Ectodermal cell (in vitro differentiated cells): ENCODE measurements around the gene MCM5.
"Not testable (repeated sequence)": the region's sequence is repeated elsewhere in the genome, so short reads cannot be mapped to it uniquely, and the experiment has no call there.

ENCODE experiments used
- H3K27ac ChIP-seq: 2 replicates; pipeline ENCODE4 v1.7.0; 2013; ENCODE audit warnings: mild to moderate bottlenecking, low read depth, low read length; ENCODE audit not compliant: insufficient read depth, poor library complexity, severe bottlenecking
- H3K27me3 ChIP-seq: 2 replicates; pipeline ENCODE4 v1.7.0; 2013; ENCODE audit warnings: mild to moderate bottlenecking, low read length; ENCODE audit not compliant: insufficient read depth, control insufficient read depth, poor library complexity, severe bottlenecking
- H3K36me3 ChIP-seq: one replicate; pipeline ENCODE4 v1.7.0; 2013; ENCODE audit warnings: low read length; ENCODE audit not compliant: control insufficient read depth, insufficient read depth
- H3K4me1 ChIP-seq: one replicate; pipeline ENCODE4 v1.7.0; 2013; ENCODE audit warnings: low read length; ENCODE audit not compliant: control insufficient read depth, insufficient read depth
- H3K4me3 ChIP-seq: 2 replicates; pipeline ENCODE4 v1.7.0; 2013; ENCODE audit warnings: low read depth, low read length, control low read depth; ENCODE audit not compliant: insufficient read depth
- H3K9me3 ChIP-seq: 2 replicates; pipeline ENCODE4 v1.7.0; 2013; ENCODE audit warnings: mild to moderate bottlenecking, low read length, moderate library complexity; ENCODE audit not compliant: control insufficient read depth
- WGBS, 2 experiments: methylation state at CpG; one replicate each; pipeline ENCODE4 v1.1.7; 2013; ENCODE audit warnings: missing lambda C conversion rate in 2 of 2; 5-methylcytosine and 5-hydroxymethylcytosine counted together

The MCM5 gene

DNA sequence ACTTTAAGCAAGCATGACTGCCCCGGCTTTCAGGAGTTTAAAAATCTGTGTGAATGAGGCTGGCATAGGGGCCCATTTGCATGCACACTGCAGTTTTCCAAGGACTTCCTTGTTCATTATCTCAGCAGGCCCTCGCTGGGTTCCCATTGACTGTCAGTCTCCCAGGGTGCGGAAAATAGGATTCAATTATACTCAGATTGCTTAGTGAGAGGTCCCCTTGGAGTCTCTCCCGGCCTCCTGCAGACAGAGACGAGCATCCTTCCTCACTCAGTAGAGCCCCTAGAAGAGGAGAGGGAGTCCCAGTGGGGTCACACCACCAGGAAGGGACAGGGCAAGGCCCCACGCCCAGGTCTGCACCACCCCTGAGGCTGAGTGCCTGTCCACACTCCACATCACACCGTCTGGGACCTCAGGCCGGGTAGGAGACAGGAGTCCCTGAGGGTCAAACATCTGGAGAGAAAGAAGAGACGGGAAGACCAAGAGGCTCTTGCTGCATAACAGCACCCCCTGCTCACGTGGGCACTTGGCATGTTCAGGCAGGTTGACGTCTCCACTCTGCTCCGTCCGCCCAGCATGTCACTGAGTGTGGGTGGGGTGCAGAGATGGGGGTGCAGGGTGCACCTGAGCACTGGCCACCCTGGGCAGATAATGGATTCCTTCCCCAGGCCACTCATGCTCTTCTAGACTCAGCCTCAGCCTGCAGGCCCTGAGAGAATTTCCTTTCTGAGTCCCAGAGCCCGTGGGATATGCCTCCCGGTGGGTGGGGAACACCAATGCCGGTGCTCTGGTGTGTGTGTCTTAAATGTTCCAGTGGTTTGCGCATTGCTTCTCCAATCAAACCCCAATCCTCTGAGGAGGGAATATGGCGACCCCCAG lies 58.8 kb downstream of the MCM5 start:
- H3K4me3 ChIP-seq: no peak overlapping the region
- 59% methylated on average over 18 of the region's 18 CpGs for WGBS, 2 experiments
- H3K4me1 ChIP-seq: peaks cover 21% of the 10 kb centered on the region
- no peak overlapping the region for H3K27ac ChIP-seq
- H3K36me3 ChIP-seq: no peaks in the 10 kb centered on the region
- no peaks in the 10 kb centered on the region for H3K27me3 ChIP-seq
- no peaks in the 10 kb centered on the region for H3K9me3 ChIP-seq

DNA sequence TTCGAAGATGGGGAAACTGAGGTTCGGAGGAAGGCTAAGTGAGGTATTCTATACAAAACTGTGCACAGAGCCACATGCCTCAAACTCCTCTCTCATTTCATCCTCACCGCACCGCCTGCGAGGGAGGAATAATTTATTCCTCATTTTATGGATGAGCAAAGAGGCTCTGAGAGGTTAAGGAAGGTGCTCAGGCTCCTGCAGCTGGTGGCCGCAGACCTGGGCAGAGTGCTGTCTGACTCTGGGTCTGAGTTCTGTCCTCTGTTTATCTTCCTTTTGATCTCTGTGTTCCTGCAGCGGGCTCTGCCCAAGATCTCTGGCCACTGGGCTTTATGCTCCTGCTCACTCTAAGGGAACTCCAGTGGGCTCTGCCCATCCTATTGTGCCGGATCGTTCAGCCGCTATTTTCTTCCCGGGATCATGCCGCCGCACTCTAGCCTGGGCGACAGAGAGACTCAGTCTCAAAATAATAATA lies 59.5 kb downstream of the MCM5 start:
- WGBS, 2 experiments: 91 to 96% methylated on average over 10 to 14 of the region's 14 CpGs
- Histone ChIP-seq H3K27me3 (no peaks in the 10 kb centered on the region), H3K9me3 (no peaks in the 10 kb centered on the region), H3K36me3 (no peaks in the 10 kb centered on the region), H3K27ac (no peak overlapping the region), H3K4me1 (peaks cover 15% of the 10 kb centered on the region), H3K4me3 (no peak overlapping the region)

DNA sequence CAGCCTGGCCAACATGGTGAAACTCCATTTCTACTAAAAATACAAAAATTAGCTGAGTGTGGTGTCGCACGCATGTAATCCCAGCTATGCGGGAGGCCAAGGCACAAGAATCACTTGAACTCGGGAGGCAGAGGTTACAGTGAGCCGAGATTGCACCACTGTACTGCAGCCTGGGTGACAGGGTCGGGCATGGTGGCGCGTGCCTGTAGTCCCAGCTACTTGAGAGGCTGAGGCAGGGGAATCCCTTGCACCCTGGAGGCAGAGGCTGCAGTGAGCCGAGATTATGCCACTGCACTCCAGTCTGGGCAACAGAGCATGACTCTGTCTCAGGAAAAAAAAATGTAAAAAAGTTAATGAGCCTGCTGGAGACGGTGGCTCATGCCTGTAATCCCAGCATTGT lies 60.0 kb downstream of the MCM5 start:
- H3K4me3 ChIP-seq, H3K36me3 ChIP-seq, H3K27ac ChIP-seq, H3K27me3 ChIP-seq, H3K9me3 ChIP-seq: not testable (repeated sequence)
- H3K4me1 ChIP-seq: peaks cover 15% of the 10 kb centered on the region
- WGBS, 2 experiments: 92 to 93% methylated on average over 10 of the region's 10 CpGs

- Histone ChIP-seq H3K36me3 (no peaks in the 10 kb centered on the region), H3K27me3 (no peaks in the 10 kb centered on the region), H3K4me3 (no peak overlapping the region), H3K4me1 (peaks cover 15% of the 10 kb centered on the region), H3K27ac (no peak overlapping the region), H3K9me3 (no peaks in the 10 kb centered on the region)
- 91 to 92% methylated on average over 8 of the region's 8 CpGs for WGBS, 2 experiments
Measured at GRCh38 chr22:35460688-35461087, 60.7 kb downstream of the MCM5 start.

- no peaks in the 10 kb centered on the region for H3K36me3 ChIP-seq
- peaks cover 16% of the 10 kb centered on the region for H3K4me1 ChIP-seq
- H3K27me3 ChIP-seq: no peaks in the 10 kb centered on the region
- WGBS, 2 experiments: 85 to 90% methylated on average over 9 of the region's 9 CpGs
- H3K9me3 ChIP-seq: no peaks in the 10 kb centered on the region
- H3K27ac ChIP-seq: no peak overlapping the region
- H3K4me3 ChIP-seq: no peak overlapping the region
Measured at GRCh38 chr22:35462498-35463230, 62.7 kb downstream of the MCM5 start.

DNA sequence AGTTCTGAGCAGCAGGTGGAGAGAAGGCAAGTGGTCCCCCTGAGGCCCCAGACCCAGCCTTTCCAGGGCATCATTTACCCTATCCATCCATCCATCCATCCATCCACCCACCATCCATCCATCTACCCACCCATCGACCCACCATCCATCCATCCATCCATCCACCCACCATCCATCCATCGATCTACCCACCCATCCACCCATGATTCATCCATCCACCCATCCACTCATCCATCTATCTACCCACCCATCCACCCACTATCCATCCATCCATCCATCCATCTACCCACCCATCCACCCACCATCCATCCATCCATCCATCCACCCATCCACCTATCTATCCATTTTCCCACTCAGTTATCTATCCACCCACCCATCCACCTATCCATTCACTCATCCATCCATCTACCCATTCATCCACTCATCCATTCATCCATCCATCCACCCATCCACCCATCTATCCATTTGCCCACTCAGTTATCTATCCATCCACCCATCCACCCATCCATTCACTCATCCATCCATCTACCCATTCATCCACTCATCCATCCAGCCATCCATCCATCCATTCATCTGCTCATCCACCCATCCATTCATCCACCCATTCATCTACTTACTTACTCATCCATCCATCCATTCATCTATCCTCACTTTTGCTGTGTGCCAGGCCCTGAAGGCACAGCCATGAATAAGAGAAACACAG lies 63.4 kb downstream of the MCM5 start:
- H3K27me3 ChIP-seq: no peaks in the 10 kb centered on the region
- no peak overlapping the region for H3K27ac ChIP-seq
- no peak overlapping the region for H3K4me3 ChIP-seq
- H3K4me1 ChIP-seq: peaks cover 17% of the 10 kb centered on the region
- 94 to 96% methylated on average over 2 of the region's 2 CpGs for WGBS, 2 experiments
- no peaks in the 10 kb centered on the region for H3K9me3 ChIP-seq
- H3K36me3 ChIP-seq: no peaks in the 10 kb centered on the region

DNA sequence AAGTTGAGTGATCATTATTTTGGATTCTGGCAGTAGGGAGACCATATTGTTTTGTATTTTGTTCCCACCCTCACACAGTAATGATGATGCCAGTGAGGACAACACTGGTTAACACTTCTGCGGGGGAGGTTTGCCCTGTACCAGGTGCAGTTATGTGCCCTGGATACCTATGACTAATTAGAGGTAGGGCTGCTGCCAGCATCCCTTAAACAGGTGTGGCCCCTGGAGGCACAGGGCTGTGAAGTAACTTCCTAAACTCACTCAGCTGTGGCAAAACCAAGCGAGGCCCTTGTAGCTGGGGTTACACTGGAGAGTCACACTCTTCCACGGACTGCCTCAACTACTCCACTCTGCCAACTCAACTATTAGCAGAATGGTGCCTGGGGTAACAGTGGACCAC lies 64.5 kb downstream of the MCM5 start:
- Histone ChIP-seq H3K36me3 (no peaks in the 10 kb centered on the region), H3K27me3 (no peaks in the 10 kb centered on the region), H3K9me3 (no peaks in the 10 kb centered on the region), H3K27ac (no peak overlapping the region), H3K4me1 (peaks cover 9% of the 10 kb centered on the region), H3K4me3 (no peak overlapping the region)
- 92% methylated on average over 3 of the region's 3 CpGs for WGBS, 2 experiments

GRCh38 chr22:35465109-35465701 lies 65.3 kb downstream of the MCM5 start:
- Histone ChIP-seq H3K27me3 (no peaks in the 10 kb centered on the region), H3K4me3 (no peak overlapping the region), H3K4me1 (peaks cover 9% of the 10 kb centered on the region), H3K36me3 (no peaks in the 10 kb centered on the region), H3K9me3 (no peaks in the 10 kb centered on the region), H3K27ac (peak overlapping the region; percentile 50)
- 84 to 91% methylated on average over 9 of the region's 9 CpGs for WGBS, 2 experiments

- Histone ChIP-seq H3K4me3 (no peak overlapping the region), H3K4me1 (peaks cover 9% of the 10 kb centered on the region), H3K27me3 (no peaks in the 10 kb centered on the region), H3K27ac (peak overlapping the region; percentile 53), H3K9me3 (no peaks in the 10 kb centered on the region), H3K36me3 (no peaks in the 10 kb centered on the region)
- WGBS, 2 experiments: 64 to 66% methylated on average over 11 of the region's 11 CpGs
Measured at GRCh38 chr22:35467681-35468434, 67.9 kb downstream of the MCM5 start.
